HG03175 (cell line): ENCODE results near the gene QSOX1.

ENCODE experiments used
- ATAC-seq: cut with Tn5 transposase; IDR thresholded peaks from one replicate; pipeline ENCODE4 v1.9.1; 2021; ENCODE audit warnings: mild to moderate bottlenecking, moderate library complexity; ENCODE audit not compliant: unreplicated experiment

QSOX1 gene

GRCh38 chr1:180150982-180151381 is 3.7 kb upstream of the QSOX1 start:
- ATAC-seq: no peak

DNA sequence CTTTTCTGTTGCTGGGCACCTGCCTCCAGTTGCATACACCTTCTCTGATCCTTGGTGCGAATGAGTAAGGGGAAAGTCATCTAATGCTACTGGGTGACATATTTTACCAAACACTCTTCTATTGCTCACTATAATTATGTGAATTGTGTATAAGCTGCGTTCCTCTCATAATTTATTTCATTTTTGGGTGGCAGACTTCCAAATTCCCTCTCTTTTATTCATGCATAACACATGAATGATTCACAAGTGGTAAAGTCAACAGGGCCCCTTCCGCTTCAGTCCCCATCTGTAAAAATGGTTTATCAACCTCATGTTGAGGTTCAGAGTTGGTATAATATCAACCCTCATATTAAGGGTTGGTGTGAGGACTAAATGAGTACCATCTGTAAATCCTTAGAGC is 3.2 kb upstream of the QSOX1 start:
- ATAC-seq: no peak

DNA sequence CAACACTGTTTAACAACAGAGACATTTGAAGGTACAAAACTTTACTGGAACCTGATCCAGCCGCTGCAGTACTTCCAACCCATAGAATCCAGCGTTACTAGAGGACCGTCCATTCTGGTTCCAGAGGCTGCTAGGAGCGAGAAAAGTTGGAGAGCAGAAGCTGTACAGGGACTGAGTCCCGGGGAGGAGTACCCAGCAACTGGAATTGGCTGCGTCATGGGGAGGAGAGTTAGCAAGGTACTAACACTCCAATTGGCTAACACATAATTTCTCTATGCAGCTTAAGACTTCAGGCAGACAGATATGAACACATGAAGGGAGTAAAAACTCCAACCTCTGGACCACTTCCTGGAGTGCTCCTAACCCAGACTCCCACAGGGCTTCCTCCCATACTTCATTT is 2.1 kb upstream of the QSOX1 start:
- ATAC-seq: no peak

GRCh38 chr1:180153032-180153431 is 1.6 kb upstream of the QSOX1 start:
- ATAC-seq: no peak

GRCh38 chr1:180154003-180154324 is 705 bp upstream of the QSOX1 start:
- no peak for ATAC-seq

DNA sequence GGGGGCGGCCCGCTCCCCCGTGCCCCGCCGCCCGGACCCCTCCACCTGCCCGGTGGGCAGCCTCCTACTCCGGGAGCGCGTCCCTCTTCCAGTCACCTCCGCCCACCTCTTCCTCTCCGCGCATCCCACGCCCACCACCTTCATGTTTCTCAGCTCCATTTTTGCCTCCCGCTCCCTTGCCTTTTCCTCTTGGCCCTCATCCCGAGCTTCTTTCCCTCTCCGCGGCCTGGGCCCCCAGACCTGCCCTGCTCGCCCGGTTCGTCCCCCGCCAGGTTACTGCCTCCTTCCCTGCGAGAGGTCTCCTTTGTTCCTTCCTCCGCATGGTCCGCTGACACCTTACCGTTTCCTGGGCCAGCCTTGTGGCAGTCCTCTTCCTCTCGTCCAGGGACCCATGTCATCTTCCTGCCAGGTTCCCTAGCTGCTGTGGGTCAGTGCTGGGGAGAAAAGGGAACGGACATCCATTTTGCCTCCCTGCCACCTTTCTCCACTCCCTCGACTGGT is 563 bp downstream of the QSOX1 start:
- ATAC-seq: peak; percentile 3

GRCh38 chr1:180156201-180156600 is 1.5 kb downstream of the QSOX1 start:
- no peak for ATAC-seq

- no peak for ATAC-seq
These were observed 2.0 kb downstream of the QSOX1 start for GRCh38 chr1:180156631-180157091.

DNA sequence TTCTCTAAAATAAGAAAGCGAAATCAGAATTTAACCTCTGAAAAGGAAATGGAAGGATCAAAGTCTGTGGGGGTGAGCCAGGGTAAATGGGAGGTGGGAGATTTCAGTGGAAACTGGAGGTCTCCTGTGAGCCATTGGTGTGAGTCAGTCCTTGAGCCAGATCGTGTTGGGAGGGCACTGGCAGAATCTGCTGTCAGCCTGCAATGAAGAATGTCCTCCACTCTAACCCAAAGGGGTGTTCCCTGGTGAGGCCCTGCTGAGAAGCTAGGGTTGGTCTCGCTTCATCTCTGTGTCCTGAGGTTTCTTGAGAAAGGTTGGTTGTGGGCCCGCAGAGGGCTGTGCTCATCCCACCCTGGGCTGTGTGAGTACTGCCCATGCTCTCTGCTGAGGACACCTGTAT is 2.4 kb downstream of the QSOX1 start:
- ATAC-seq: no peak

DNA sequence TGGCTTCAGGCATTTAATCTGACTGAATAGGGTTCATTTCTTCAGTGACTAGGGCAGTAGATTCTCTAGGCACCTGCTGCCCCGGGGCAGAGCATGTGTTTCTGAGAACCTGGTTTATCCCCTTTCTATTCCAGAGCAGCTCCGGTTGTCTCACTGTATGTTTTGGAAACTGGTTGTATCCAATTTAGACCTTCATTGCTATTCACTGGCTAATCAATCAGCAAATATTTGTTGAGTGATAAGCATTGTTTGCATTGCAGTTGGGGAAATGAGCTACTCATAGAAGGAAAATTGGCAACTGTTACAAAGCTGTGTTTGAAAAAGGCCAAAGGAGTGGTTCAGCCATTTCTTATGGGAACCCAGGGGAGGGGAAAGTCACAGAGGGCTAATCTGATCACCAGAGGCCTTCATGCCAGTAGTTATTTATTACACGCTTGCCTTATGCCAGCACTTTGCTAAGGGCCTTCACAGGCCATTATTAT is 2.9 kb downstream of the QSOX1 start:
- no peak for ATAC-seq

GRCh38 chr1:180158149-180159147 is 3.8 kb downstream of the QSOX1 start:
- no peak for ATAC-seq

DNA sequence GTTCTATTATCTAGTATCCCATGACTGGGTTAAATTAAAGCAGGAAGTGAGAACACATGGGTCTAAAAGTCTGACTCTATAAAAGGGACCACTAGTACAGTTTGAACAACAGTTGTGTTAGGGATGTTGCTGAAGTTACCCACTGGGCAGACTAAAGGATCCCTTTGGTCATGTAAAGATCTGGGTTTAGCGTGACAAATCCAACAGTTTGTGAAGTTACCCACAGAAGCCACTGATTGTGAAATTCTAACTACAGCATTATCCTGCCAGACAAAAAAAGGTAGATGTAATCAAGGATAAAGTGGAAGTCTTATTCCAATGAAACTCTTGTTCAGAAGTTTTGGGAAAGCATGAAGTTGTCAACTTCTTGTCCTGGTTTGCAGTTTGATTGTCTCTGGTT is 5.7 kb downstream of the QSOX1 start:
- no peak for ATAC-seq

GRCh38 chr1:180163041-180163440 is 8.4 kb downstream of the QSOX1 start:
- ATAC-seq: no peak

GRCh38 chr1:180165096-180165495 is 10.4 kb downstream of the QSOX1 start:
- ATAC-seq: no peak

DNA sequence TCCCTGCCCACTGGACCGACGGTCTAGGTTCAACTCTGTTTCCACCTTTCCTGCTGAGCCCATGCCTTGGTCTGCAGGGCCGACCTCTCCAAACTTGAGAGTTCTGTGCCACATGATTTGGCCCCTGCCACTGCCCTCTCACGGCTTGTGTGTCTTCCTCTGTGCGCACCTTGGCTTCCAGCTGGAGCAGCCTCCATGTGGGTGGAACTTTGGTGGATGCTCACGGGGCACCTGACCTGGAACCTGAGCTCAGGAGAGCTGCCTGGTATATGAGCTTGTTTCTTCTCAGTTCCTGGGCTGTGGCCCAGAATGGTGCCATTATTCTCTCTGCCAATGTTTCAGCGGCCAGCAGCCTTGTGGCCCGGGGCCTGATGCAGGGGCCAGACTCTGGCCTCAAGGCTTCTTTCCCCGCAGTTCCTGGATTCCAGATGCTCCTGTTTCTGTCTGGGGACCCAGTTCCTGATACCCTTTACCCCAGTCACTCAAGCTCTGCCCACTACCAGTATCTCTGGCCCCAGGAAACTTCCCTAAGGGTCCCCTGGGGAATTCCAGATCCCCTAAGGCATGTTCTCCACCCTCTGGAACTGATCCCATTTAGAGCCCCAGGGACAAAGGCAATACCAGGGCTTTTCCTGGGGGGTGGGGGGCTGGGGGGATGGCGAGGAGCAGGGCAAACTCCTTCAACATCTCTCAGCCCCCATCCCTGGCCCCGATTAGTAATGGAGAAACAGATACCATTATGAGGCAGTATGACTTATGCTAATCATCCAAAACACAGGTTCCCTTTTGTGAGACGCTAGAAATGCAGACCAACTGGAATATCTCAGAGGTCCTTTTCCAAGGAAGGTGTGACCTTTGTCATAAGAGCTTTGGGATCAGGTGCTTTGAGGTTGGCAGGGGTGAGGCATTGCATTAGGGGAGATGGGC is 11.1 kb downstream of the QSOX1 start:
- no peak for ATAC-seq

DNA sequence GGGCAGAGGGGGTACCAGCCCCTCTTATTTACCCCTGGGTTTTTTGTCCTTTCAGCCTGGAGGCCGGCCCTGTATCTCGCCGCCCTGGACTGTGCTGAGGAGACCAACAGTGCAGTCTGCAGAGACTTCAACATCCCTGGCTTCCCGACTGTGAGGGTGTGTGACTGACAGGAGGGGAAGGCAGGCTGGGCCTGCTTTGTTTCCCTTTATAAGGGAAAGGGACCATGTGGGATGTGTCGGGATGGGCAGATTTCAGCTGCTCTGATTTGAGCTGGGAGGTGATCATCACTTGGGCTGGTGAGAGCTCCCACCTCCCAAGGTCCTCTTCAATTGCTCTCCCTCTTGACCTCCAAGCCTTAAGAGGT is 11.7 kb downstream of the QSOX1 start:
- ATAC-seq: no peak

GRCh38 chr1:180167021-180167701 is 12.5 kb downstream of the QSOX1 start:
- ATAC-seq: no peak

DNA sequence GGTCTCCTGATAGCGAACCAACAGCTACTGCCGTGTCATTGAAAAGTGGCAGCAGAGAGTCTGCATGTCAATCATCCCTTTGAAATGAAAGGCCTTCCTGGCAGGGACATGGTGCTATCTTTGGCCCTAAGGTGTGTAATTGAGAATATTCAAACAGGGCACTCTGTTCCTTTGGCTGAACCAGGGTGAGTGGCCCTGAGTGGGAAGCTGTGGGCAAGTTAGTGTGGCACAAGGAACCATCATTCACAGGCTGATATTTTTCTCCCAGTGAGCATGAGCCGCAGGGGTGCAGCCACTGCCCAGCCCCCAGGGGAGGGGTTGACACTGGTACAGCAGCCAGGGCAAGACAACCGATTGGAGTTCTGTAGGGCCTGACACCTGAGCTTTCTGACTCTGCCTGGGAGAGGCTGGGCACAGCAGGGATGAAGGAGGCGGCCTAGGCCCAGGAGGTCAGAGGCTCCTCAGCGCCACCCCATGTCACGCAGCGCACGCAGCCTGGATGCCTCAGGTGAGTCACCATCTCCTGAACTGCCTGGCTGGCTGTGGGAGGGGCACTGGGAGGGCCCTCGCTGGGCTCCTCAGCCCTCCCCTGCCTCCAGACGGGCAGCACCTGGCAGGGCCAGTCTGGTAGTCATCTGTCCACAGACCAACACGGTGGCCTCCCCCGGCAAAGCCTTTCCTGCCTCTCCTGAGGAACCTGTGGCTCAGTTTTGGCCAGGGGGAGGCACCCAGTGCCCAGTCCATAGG is 13.2 kb downstream of the QSOX1 start:
- no peak for ATAC-seq

- peak; percentile 76 for ATAC-seq
These were observed 14.3 kb downstream of the QSOX1 start for GRCh38 chr1:180168786-180169639.
